Measurements from ENCODE around the gene PNPO.

GRCh38 chr17:47897561-47897960 lies 43.8 kb upstream of the PNPO start:
- TF ChIP-seq CTCF (IDR thresholded peaks at IDR 0.05) (no peak), EZH2 (IDR thresholded peaks at IDR 0.05) (no peak), EZH2phosphoT487 (IDR thresholded peaks at IDR 0.05) (no peak)
